Fibroblast of lung (primary cell): Measurements from ENCODE around the gene TMEM131. TPM values are rescaled to one million over a fixed set of nuclear protein-coding genes. Genes with fewer than 3 reads are reported as not detected.

ENCODE experiments used
- DNase-seq, 2 donors: peaks; one replicate each; pipeline versions ENCODE4 v3.0.0 to v3.0.0-alpha.2; 2010; ENCODE audit warnings: low read depth in 2 of 2
- H2AFZ ChIP-seq: 2 replicates; pipeline ENCODE4 v1.5.1; 2012; ENCODE audit warnings: low read length, control low read depth, inconsistent platforms
- H3K27ac ChIP-seq: 2 replicates; pipeline ENCODE4 v1.5.1; 2011; ENCODE audit warnings: low read length, control low read depth; ENCODE audit not compliant: insufficient read depth
- H3K27me3 ChIP-seq: 2 replicates; pipeline ENCODE4 v1.5.1; 2011; ENCODE audit warnings: mild to moderate bottlenecking, low read length; ENCODE audit not compliant: control insufficient read depth, insufficient read depth
- H3K36me3 ChIP-seq: 2 replicates; pipeline ENCODE4 v1.5.1; 2011; ENCODE audit warnings: low read length; ENCODE audit not compliant: control insufficient read depth, insufficient read depth
- H3K4me1 ChIP-seq: 2 replicates; pipeline ENCODE4 v1.5.1; 2011; ENCODE audit warnings: low read length; ENCODE audit not compliant: control insufficient read depth, insufficient read depth; ENCODE audit errors: extremely low read depth
- H3K4me2 ChIP-seq: 2 replicates; pipeline ENCODE4 v1.5.1; 2011; ENCODE audit warnings: low read length, control low read depth; ENCODE audit not compliant: insufficient read depth; ENCODE audit errors: extremely low read depth
- H3K4me3 ChIP-seq, 4 experiments: fragments of 200-600 bp in 1 of 4; sonication (generic) in 1 of 4; replicated peaks in 1 of 4; 2 replicates each; pipeline ENCODE4 v1.5.1; 2011 to 2016; ENCODE audit warnings: low read length in 4 of 4, low read depth in 3 of 4, mild to moderate bottlenecking in 3 of 4, control low read depth in 2 of 4, inconsistent platforms in 1 of 4, mixed read lengths in 1 of 4; ENCODE audit not compliant: insufficient read depth in 1 of 4; ENCODE audit errors: control extremely low read depth in 1 of 4
- H3K79me2 ChIP-seq: 2 replicates; pipeline ENCODE4 v1.5.1; 2012; ENCODE audit warnings: mild to moderate bottlenecking, low read length, inconsistent platforms; ENCODE audit not compliant: control insufficient read depth, insufficient read depth
- H3K9ac ChIP-seq: 2 replicates; pipeline ENCODE4 v1.5.1; 2011; ENCODE audit warnings: mild to moderate bottlenecking, low read length, control low read depth; ENCODE audit not compliant: insufficient read depth
- H3K9me3 ChIP-seq: 2 replicates; pipeline ENCODE4 v1.5.1; 2012; ENCODE audit warnings: low read depth, low read length; ENCODE audit not compliant: control insufficient read depth, insufficient read depth
- H4K20me1 ChIP-seq: 2 replicates; pipeline ENCODE4 v1.5.1; 2011; ENCODE audit warnings: low read length; ENCODE audit not compliant: control insufficient read depth, insufficient read depth; ENCODE audit errors: extremely low read depth
- CTCF ChIP-seq, 2 donors: IDR thresholded peaks in 1 of 2; conservative IDR thresholded peaks in 1 of 2; 1 replicate in 1 of 2; 2 replicates in 1 of 2; pipeline ENCODE4 v1.5.1; 2011 to 2012; ENCODE audit warnings: low read length in 2 of 2, control low read depth in 1 of 2, inconsistent platforms in 1 of 2, low read depth in 1 of 2, mild to moderate bottlenecking in 1 of 2
- EZH2 ChIP-seq: IDR thresholded peaks from 2 replicates; pipeline ENCODE4 v1.5.1; 2012; ENCODE audit warnings: low read length, control low read depth, mild to moderate bottlenecking; ENCODE audit errors: missing control alignments
- polyA plus RNA-seq, 2 donors: library from polyadenylated mRNA; depleted of rRNA in 1 of 2; stranded (reverse) in 1 of 2; unstranded in 1 of 2; fragments of >200 nt; gene quantifications; 2 replicates each; pipeline ENCODE4 v1.2.1, GENCODE V29; 2011 to 2012; ENCODE audit warnings: missing spikeins in 1 of 2
- total RNA-seq: library from RNA; depleted of rRNA; stranded (reverse); fragments of >200 nt; gene quantifications from 2 replicates; pipeline ENCODE4 v1.2.1, GENCODE V29; 2014

TMEM131 gene
- total and polyA plus RNA-seq, 2 donors (not counting 1 experiment from before 2014, with no cell fraction given): 18.1 to 32.4 TPM

- H3K4me1 ChIP-seq: no peaks in the 10 kb centered on the region
- no peak overlapping the region for H3K9ac ChIP-seq
- H4K20me1 ChIP-seq: no peaks in the 10 kb centered on the region
- H3K79me2 ChIP-seq: no peaks in the 10 kb centered on the region
- no peak overlapping the region for H3K4me3 ChIP-seq
- no peaks in the 10 kb centered on the region for H3K9me3 ChIP-seq
- H3K27me3 ChIP-seq: no peaks in the 10 kb centered on the region
- H3K27ac ChIP-seq: no peak overlapping the region
- no peak for DNase-seq
- no peaks in the 10 kb centered on the region for H3K36me3 ChIP-seq
- no peak overlapping the region for H2AFZ ChIP-seq
- TF ChIP-seq EZH2 (no peak), CTCF (conservative IDR thresholded peaks at IDR 0.05 in 1 of 2, IDR thresholded peaks at IDR 0.05 in 1 of 2; ENCODE audit: low read depth in 1 of 2, low read length in 2 of 2) (no peak)
- no peak overlapping the region for H3K4me2 ChIP-seq
These were observed 41.5 kb upstream of the TMEM131 start for GRCh38 chr2:98037206-98037605.

- no peak overlapping the region for H3K27ac ChIP-seq
- H3K9me3 ChIP-seq: no peaks in the 10 kb centered on the region
- H3K79me2 ChIP-seq: no peaks in the 10 kb centered on the region
- no peak overlapping the region for H2AFZ ChIP-seq
- no peak for TF ChIP-seq EZH2
- TF ChIP-seq CTCF (conservative IDR thresholded peaks at IDR 0.05 in 1 of 2, IDR thresholded peaks at IDR 0.05 in 1 of 2; ENCODE audit: low read depth in 1 of 2, low read length in 2 of 2): no peak
- no peaks in the 10 kb centered on the region for H3K27me3 ChIP-seq
- H3K36me3 ChIP-seq: no peaks in the 10 kb centered on the region
- DNase-seq: no peak
- no peaks in the 10 kb centered on the region for H3K4me1 ChIP-seq
- no peak overlapping the region for H3K9ac ChIP-seq
- H4K20me1 ChIP-seq: no peaks in the 10 kb centered on the region
- no peak overlapping the region for H3K4me3 ChIP-seq
- H3K4me2 ChIP-seq: no peak overlapping the region
These were observed 40.7 kb upstream of the TMEM131 start for GRCh38 chr2:98036349-98037000.

- Histone ChIP-seq H3K79me2 (no peaks in the 10 kb centered on the region), H3K27ac (no peak overlapping the region), H3K9ac (no peak overlapping the region), H3K4me3 (no peak overlapping the region), H3K4me2 (no peak overlapping the region), H3K9me3 (no peaks in the 10 kb centered on the region), H3K4me1 (no peaks in the 10 kb centered on the region), H2AFZ (no peak overlapping the region), H4K20me1 (no peaks in the 10 kb centered on the region), H3K36me3 (no peaks in the 10 kb centered on the region), H3K27me3 (no peaks in the 10 kb centered on the region)
- no peak for DNase-seq
- TF ChIP-seq EZH2 (no peak), CTCF (conservative IDR thresholded peaks at IDR 0.05 in 1 of 2, IDR thresholded peaks at IDR 0.05 in 1 of 2; ENCODE audit: low read depth in 1 of 2, low read length in 2 of 2) (no peak)
These were observed 39.0 kb upstream of the TMEM131 start for GRCh38 chr2:98034745-98035144.
